ENCODE measurements around the gene PEAK3.

- TF ChIP-seq ZNF274 (IDR thresholded peaks at IDR 0.05; ENCODE audit: insufficient read depth, insufficient read length) (no peak), SMARCA5 (IDR thresholded peaks at IDR 0.05) (no peak), CEBPB (IDR thresholded peaks at IDR 0.05; ENCODE audit: borderline replicate concordance in 1 of 2, low read depth in 2 of 2, low read length in 2 of 2) (no peak), POLR2A (IDR thresholded peaks at IDR 0.05; ENCODE audit: low read depth, low read length) (no peak), POLR2AphosphoS2 (IDR thresholded peaks at IDR 0.05; ENCODE audit: low read depth, low read length) (no peak), ZNF217 (IDR thresholded peaks at IDR 0.05) (no peak), SP1 (IDR thresholded peaks at IDR 0.05; ENCODE audit: low read depth, low read length) (no peak), RAD21 (IDR thresholded peaks at IDR 0.05; ENCODE audit: insufficient read depth, low read depth, low read length) (no peak), POU2F2 (IDR thresholded peaks at IDR 0.05; ENCODE audit: borderline replicate concordance, low read depth, low read length) (no peak), CTCF (IDR thresholded peaks at IDR 0.05 in 2 of 3, conservative IDR thresholded peaks at IDR 0.05 in 1 of 3; ENCODE audit: control insufficient read depth in 2 of 3, extremely low read depth in 1 of 3, insufficient read depth in 1 of 3, low read depth in 3 of 3, low read length in 3 of 3) (no peak)
These were observed 39.7 kb upstream of the PEAK3 start for GRCh38 chr19:2321565-2322283.
